Heart left ventricle (tissue), 13 donors: ENCODE results near the gene GNGT2.

ENCODE experiments used
- POLR2A ChIP-seq, 2 donors: fragments of 450-650 bp; IDR thresholded peaks; one replicate each; pipeline ENCODE4 v1.6.1; 2017; ENCODE audit warnings: antibody characterized with exemption in 2 of 2, mild to moderate bottlenecking in 2 of 2, moderate library complexity in 2 of 2
- TF ChIP-seq, protein P1 (sequence below), 12 donors: fragments of 200-600 bp; sonication (generic) in 4 of 12; IDR thresholded peaks; one replicate each; pipeline versions ENCODE4 v1.5.0 to v1.8.0; 2018 to 2022; ENCODE audit warnings: antibody characterized with exemption in 12 of 12, mild to moderate bottlenecking in 5 of 12
- donor health status: ischemic (EF 13 %, LVEDD 7.1; RV severe dilation, severe dysfunction).
- donor health status: DM: no; HTN: yes; CAD: no.
- donor health status: DM: no; HTN: no; CAD: no.
- donor health status: ischemic (EF 25% LVEDD 6.9; RV normal size, moderate dysfunction).
- donor health status: ischemic (EF 25% LVEDD 5.7; RV mildly dilated, moderate dysfunction).
- donor health status: ischemic (EF 35%, LVEDD 5.7; RV mildly dilated, moderate dysfunction).
- donor health status: nonischemic (EF 11% LVEDD 7.7; RV severe dilation, severe dysfunction).
- donor health status: DM: yes; HTN: yes; CAD: no.
- donor health status: PGD.
- donor health status: ischemic (EF 29% LVEDD 5.4; RV normal size, mild dysfunction).
- donor health status: nonischemic (EF 23%, LVEDD 6.1; RV moderate dilation, normal function).

GRCh38 chr17:49193513-49194296 lies 16.7 kb downstream of the GNGT2 start:
- TF ChIP-seq, protein P1, sequence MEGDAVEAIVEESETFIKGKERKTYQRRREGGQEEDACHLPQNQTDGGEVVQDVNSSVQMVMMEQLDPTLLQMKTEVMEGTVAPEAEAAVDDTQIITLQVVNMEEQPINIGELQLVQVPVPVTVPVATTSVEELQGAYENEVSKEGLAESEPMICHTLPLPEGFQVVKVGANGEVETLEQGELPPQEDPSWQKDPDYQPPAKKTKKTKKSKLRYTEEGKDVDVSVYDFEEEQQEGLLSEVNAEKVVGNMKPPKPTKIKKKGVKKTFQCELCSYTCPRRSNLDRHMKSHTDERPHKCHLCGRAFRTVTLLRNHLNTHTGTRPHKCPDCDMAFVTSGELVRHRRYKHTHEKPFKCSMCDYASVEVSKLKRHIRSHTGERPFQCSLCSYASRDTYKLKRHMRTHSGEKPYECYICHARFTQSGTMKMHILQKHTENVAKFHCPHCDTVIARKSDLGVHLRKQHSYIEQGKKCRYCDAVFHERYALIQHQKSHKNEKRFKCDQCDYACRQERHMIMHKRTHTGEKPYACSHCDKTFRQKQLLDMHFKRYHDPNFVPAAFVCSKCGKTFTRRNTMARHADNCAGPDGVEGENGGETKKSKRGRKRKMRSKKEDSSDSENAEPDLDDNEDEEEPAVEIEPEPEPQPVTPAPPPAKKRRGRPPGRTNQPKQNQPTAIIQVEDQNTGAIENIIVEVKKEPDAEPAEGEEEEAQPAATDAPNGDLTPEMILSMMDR (IDR thresholded peaks at IDR 0.05), result no peak
- TF ChIP-seq POLR2A (IDR thresholded peaks at IDR 0.05), result no peak
